SK-N-SH (cell line): ENCODE measurements around the gene TRPM1. TPM values are rescaled to one million over a fixed set of nuclear protein-coding genes. Genes with fewer than 3 reads are reported as not detected.
A peak's percentile ranks its signal among the peaks of the same experiment; 100 is the strongest.

ENCODE experiments used
- CTCF ChIA-PET: fragments of 300-600, 350-600 bp; formaldehyde crosslinking; extraction: SDS; loops from one replicate; lab custom pipeline; 2021; lab: Yijun Ruan, JAX
- POLR2A ChIA-PET: fragments of 350-600 bp; sonication (Branson Sonifier 250); formaldehyde crosslinking; extraction: SDS; loops from one replicate; lab custom pipeline; 2020; ENCODE audit warnings: antibody characterized with exemption, inconsistent platforms; lab: Yijun Ruan, JAX
- DNase-seq: peaks from one replicate; pipeline ENCODE4 v3.0.0; 2012
- H2AFZ ChIP-seq: fragments of 200-600 bp; sonication (generic); 2 replicates; pipeline ENCODE4 v1.8.1; 2016; ENCODE audit warnings: antibody characterized with exemption, mild to moderate bottlenecking, low read depth
- H3F3A ChIP-seq: fragments of 200-600 bp; sonication (generic); replicated peaks from 2 replicates; pipeline ENCODE3; 2016; ENCODE audit warnings: antibody characterized with exemption, mild to moderate bottlenecking; ENCODE audit not compliant: insufficient read depth
- H3K27ac ChIP-seq, 2 experiments: fragments of 200-500 bp in 1 of 2; fragments of 200-600 bp in 1 of 2; sonication (Bioruptor generic) in 1 of 2; sonication (generic), shearing (Covaris generic) in 1 of 2; 2 replicates each; pipeline versions ENCODE4 v1.5.1 to v1.6.1; 2014 to 2016; ENCODE audit warnings: low read depth in 2 of 2, inconsistent platforms in 1 of 2, low read length in 1 of 2, mild to moderate bottlenecking in 1 of 2, mixed read lengths in 1 of 2
- H3K27me3 ChIP-seq: fragments of 200-600 bp; sonication (generic), shearing (Covaris generic); 2 replicates; pipeline ENCODE4 v1.6.1; 2016; ENCODE audit warnings: mixed run types; ENCODE audit not compliant: insufficient read depth
- H3K36me3 ChIP-seq, 2 experiments: fragments of 200-500 bp in 1 of 2; fragments of 200-600 bp in 1 of 2; sonication (Bioruptor generic) in 1 of 2; sonication (generic) in 1 of 2; replicated peaks in 1 of 2; 2 replicates each; pipeline versions ENCODE3 to v1.5.1; 2014 to 2016; ENCODE audit warnings: low read length in 1 of 2, mild to moderate bottlenecking in 1 of 2; ENCODE audit not compliant: insufficient read depth in 2 of 2, control insufficient read depth in 1 of 2
- H3K4me1 ChIP-seq, 2 experiments: fragments of 200-500 bp in 1 of 2; fragments of 200-600 bp in 1 of 2; sonication (Bioruptor generic) in 1 of 2; sonication (generic), shearing (Covaris generic) in 1 of 2; 2 replicates each; pipeline versions ENCODE4 v1.5.1 to v1.6.1; 2014 to 2016; ENCODE audit warnings: low read depth in 1 of 2, low read length in 1 of 2, mixed run types in 1 of 2; ENCODE audit not compliant: insufficient read depth in 2 of 2, control insufficient read depth in 1 of 2
- H3K4me2 ChIP-seq: fragments of 200-600 bp; sonication (generic), shearing (Covaris generic); 2 replicates; pipeline ENCODE4 v1.6.1; 2017; ENCODE audit warnings: mixed run types
- H3K4me3 ChIP-seq, 2 experiments: fragments of 200-500 bp in 1 of 2; fragments of 200-600 bp in 1 of 2; sonication (Bioruptor generic) in 1 of 2; sonication (generic), shearing (Covaris generic) in 1 of 2; 2 replicates each; pipeline versions ENCODE4 v1.5.1 to v1.8.1; 2014 to 2016; ENCODE audit warnings: low read depth in 2 of 2, inconsistent platforms in 1 of 2, low read length in 1 of 2, mild to moderate bottlenecking in 1 of 2, mixed read lengths in 1 of 2, moderate library complexity in 1 of 2
- H3K79me2 ChIP-seq: fragments of 200-600 bp; sonication (generic); 2 replicates; pipeline ENCODE4 v1.8.1; 2017; ENCODE audit warnings: mild to moderate bottlenecking; ENCODE audit not compliant: insufficient read depth
- H3K9ac ChIP-seq: fragments of 200-600 bp; sonication (generic); 2 replicates; pipeline ENCODE4 v1.6.1; 2017; ENCODE audit warnings: mixed run types
- H3K9me2 ChIP-seq: fragments of 200-600 bp; sonication (generic); 2 replicates; pipeline ENCODE4 v1.6.1; 2017; ENCODE audit warnings: mixed run types
- H3K9me3 ChIP-seq: fragments of 200-600 bp; sonication (generic); 2 replicates; pipeline ENCODE4 v1.6.1; 2017; ENCODE audit warnings: mixed run types, mild to moderate bottlenecking, moderate library complexity
- H4K20me1 ChIP-seq: fragments of 200-600 bp; sonication (generic); 2 replicates; pipeline ENCODE4 v1.6.1; 2017; ENCODE audit warnings: mild to moderate bottlenecking, mixed run types; ENCODE audit not compliant: insufficient read depth
- CTCF ChIP-seq: fragments of 200-600 bp; sonication (generic); IDR thresholded peaks from 2 replicates; pipeline ENCODE4 v1.6.1; 2017; ENCODE audit warnings: antibody characterized with exemption, mild to moderate bottlenecking, moderate library complexity
- ELF1 ChIP-seq: IDR thresholded peaks from 2 replicates; pipeline ENCODE4 v1.4.0; 2012
- EP300 ChIP-seq, 2 experiments: IDR thresholded peaks; 2 replicates each; pipeline versions ENCODE4 v1.4.0 to v1.6.1; 2012; ENCODE audit warnings: borderline replicate concordance in 1 of 2, low read depth in 1 of 2, low read length in 1 of 2
- EZH2phosphoT487 ChIP-seq: fragments of 200-600 bp; sonication (generic); IDR thresholded peaks from 2 replicates; pipeline ENCODE4 v1.6.1; 2017; ENCODE audit warnings: low read depth, mixed run types, mild to moderate bottlenecking, antibody characterized with exemption, moderate library complexity, borderline replicate concordance
- GABPA ChIP-seq: IDR thresholded peaks from 2 replicates; pipeline ENCODE4 v1.4.0; 2012; ENCODE audit warnings: low read depth, mild to moderate bottlenecking
- JUND ChIP-seq: IDR thresholded peaks from 2 replicates; pipeline ENCODE4 v1.4.0; 2012
- MEF2A ChIP-seq: IDR thresholded peaks from 2 replicates; pipeline ENCODE4 v1.4.0; 2012; ENCODE audit warnings: low read depth, borderline replicate concordance
- NFIC ChIP-seq: IDR thresholded peaks from 2 replicates; pipeline ENCODE4 v1.4.0; 2012; ENCODE audit warnings: borderline replicate concordance
- RAD21 ChIP-seq: IDR thresholded peaks from 2 replicates; pipeline ENCODE4 v1.6.1; 2012; ENCODE audit warnings: mild to moderate bottlenecking, low read length
- RCOR1 ChIP-seq: fragments of 150-350 bp; IDR thresholded peaks from 2 replicates; pipeline ENCODE4 v1.6.1; 2017; ENCODE audit warnings: antibody characterized with exemption, low read length
- RFX5 ChIP-seq: IDR thresholded peaks from 2 replicates; pipeline ENCODE4 v1.6.1; 2012; ENCODE audit warnings: mild to moderate bottlenecking, improper control_type of control experiment, low read length
- SMC3 ChIP-seq: IDR thresholded peaks from 2 replicates; pipeline ENCODE4 v1.6.1; 2012; ENCODE audit warnings: low read depth, low read length, improper control_type of control experiment
- TAF1 ChIP-seq: IDR thresholded peaks from 2 replicates; pipeline ENCODE4 v1.6.1; 2012; ENCODE audit warnings: low read depth, mild to moderate bottlenecking, low read length, moderate library complexity, borderline replicate concordance
- TCF12 ChIP-seq: IDR thresholded peaks from 2 replicates; pipeline ENCODE4 v1.4.0; 2012
- ZBTB33 ChIP-seq: IDR thresholded peaks from 2 replicates; pipeline ENCODE4 v1.4.0; 2012; ENCODE audit warnings: low read depth, borderline replicate concordance
- WGBS: methylation state at CpG from one replicate; pipeline ENCODE4 v1.1.6; 2017; ENCODE audit warnings: low lambda C conversion rate; 5-methylcytosine and 5-hydroxymethylcytosine counted together
- polyA plus RNA-seq, 3 experiments: library from polyadenylated mRNA; depleted of rRNA; stranded (reverse); fragments of >200 nt; gene quantifications; 2 replicates each; pipeline ENCODE4 v1.2.3, GENCODE V29; 2012
- TF ChIP-seq, protein P1 (sequence below): IDR thresholded peaks from 2 replicates; pipeline ENCODE4 v1.4.0; 2012; ENCODE audit warnings: low read depth, borderline replicate concordance
- TF ChIP-seq, protein P2 (sequence below): IDR thresholded peaks from 2 replicates; pipeline ENCODE4 v1.4.0; 2012; ENCODE audit warnings: low read depth

The TRPM1 gene
- polyA plus RNA-seq, 1 of the 3 experiments (the other 2 are of a cell fraction) = not detected

- no peaks in the 10 kb centered on the region for H4K20me1 ChIP-seq
- H3K9me2 ChIP-seq = no peaks in the 10 kb centered on the region
- H3K9ac ChIP-seq = no peak overlapping the region
- H2AFZ ChIP-seq = no peak overlapping the region
- no peaks in the 10 kb centered on the region for H3K36me3 ChIP-seq
- no peaks in the 10 kb centered on the region for H3K9me3 ChIP-seq
- peaks cover 12% of the 10 kb centered on the region for H3F3A ChIP-seq
- no peak overlapping the region for H3K27ac ChIP-seq
- POLR2A ChIA-PET = no interaction called here
- CTCF ChIA-PET = no interaction called here
- no peaks in the 10 kb centered on the region for H3K27me3 ChIP-seq
- no peak for TF ChIP-seq RFX5
- H3K79me2 ChIP-seq = no peaks in the 10 kb centered on the region
- H3K4me3 ChIP-seq = no peak overlapping the region
- H3K4me2 ChIP-seq = no peak overlapping the region
- DNase-seq = no peak
- 63% methylated on average over 3 of the region's 3 CpGs for WGBS
- peaks cover 7 to 22% of the 10 kb centered on the region in 2 experiments; a peak in 2 of 4 replicates for H3K4me1 ChIP-seq
These were observed 81.5 kb downstream of the TRPM1 start for GRCh38 chr15:31019986-31020385.

GRCh38 chr15:31017311-31017710, 84.2 kb downstream of the TRPM1 start:
- Histone ChIP-seq H3K27ac (no peak overlapping the region), H3K9me2 (no peaks in the 10 kb centered on the region), H3F3A (no peaks in the 10 kb centered on the region), H3K36me3 (no peaks in the 10 kb centered on the region), H2AFZ (no peak overlapping the region), H3K4me1 (no peaks in the 10 kb centered on the region), H3K27me3 (no peaks in the 10 kb centered on the region), H3K9me3 (peaks cover 15% of the 10 kb centered on the region), H4K20me1 (no peaks in the 10 kb centered on the region), H3K79me2 (no peaks in the 10 kb centered on the region), H3K4me3 (no peak overlapping the region), H3K9ac (no peak overlapping the region), H3K4me2 (no peak overlapping the region)
- 17% methylated on average over 1 of the region's 1 CpG for WGBS
- no peak for TF ChIP-seq MEF2A
- no peak for TF ChIP-seq CTCF
- no peak for TF ChIP-seq ZBTB33
- TF ChIP-seq JUND = no peak
- TF ChIP-seq EZH2phosphoT487 = no peak
- TF ChIP-seq, protein P1, sequence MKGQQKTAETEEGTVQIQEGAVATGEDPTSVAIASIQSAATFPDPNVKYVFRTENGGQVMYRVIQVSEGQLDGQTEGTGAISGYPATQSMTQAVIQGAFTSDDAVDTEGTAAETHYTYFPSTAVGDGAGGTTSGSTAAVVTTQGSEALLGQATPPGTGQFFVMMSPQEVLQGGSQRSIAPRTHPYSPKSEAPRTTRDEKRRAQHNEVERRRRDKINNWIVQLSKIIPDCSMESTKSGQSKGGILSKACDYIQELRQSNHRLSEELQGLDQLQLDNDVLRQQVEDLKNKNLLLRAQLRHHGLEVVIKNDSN = no peak
- no peak for TF ChIP-seq TCF12
- TF ChIP-seq TAF1 = no peak
- TF ChIP-seq GABPA = no peak
- no peak for TF ChIP-seq NFIC
- no peak for TF ChIP-seq SMC3
- TF ChIP-seq RAD21 = no peak
- TF ChIP-seq, protein P2, sequence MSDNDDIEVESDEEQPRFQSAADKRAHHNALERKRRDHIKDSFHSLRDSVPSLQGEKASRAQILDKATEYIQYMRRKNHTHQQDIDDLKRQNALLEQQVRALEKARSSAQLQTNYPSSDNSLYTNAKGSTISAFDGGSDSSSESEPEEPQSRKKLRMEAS = no peak
- 0 out of 2 replicates have a peak, but pooled peaks have one; percentile 11 for TF ChIP-seq RCOR1
- TF ChIP-seq EP300 (IDR thresholded peaks at IDR 0.05; ENCODE audit: borderline replicate concordance in 1 of 2, low read depth in 1 of 2, low read length in 1 of 2) = peak in 1 of 2 experiments; percentile 18; a peak in 1 of 4 replicates
- no peak for TF ChIP-seq ELF1
- CTCF ChIA-PET = interaction anchor here (1.4 kb wide), 2 partner anchors 11 kb away, joined by 6 to 8 read pairs; no protein-coding TSS in a partner anchor
- POLR2A ChIA-PET = no interaction called here
- DNase-seq = no peak
